Endothelial cell of umbilical vein (primary cell): Measurements from ENCODE around the gene RFNG. TPM values are rescaled to one million over a fixed set of nuclear protein-coding genes. Genes with fewer than 3 reads are reported as not detected.

ENCODE experiments used
- BruUV-seq: library from RNA; stranded (reverse); fragments of 400-500 nt; replicated peaks from 2 replicates; lab custom pipeline; 2021; lab: Mats Ljungman, UMichigan
- CTCF ChIA-PET: fragments of 300-600, 350-600 bp; sonication (Branson Sonifier 250); formaldehyde crosslinking; loops from one replicate; lab custom pipeline; 2021; ENCODE audit warnings: antibody characterized with exemption, inconsistent platforms; lab: Charles Lee
- POLR2A ChIA-PET: fragments of 300-600, 350-600 bp; sonication (Branson Sonifier 250); formaldehyde crosslinking; loops from one replicate; lab custom pipeline; 2021; ENCODE audit warnings: antibody characterized with exemption, inconsistent platforms; lab: Charles Lee
- DNase-seq: peaks from one replicate; pipeline ENCODE4 v3.0.0-alpha.2; 2011; ENCODE audit warnings: low read depth, low spot score
- FAIRE-seq: peaks from 2 replicates; lab custom pipeline; 2011; peaks lifted over from hg19 to GRCh38; lab: Jason Lieb, UNC
- H2AFZ ChIP-seq: 2 replicates; pipeline ENCODE4 v1.6.0; 2012; ENCODE audit warnings: low read depth, low read length, control low read depth, inconsistent platforms
- H3K27ac ChIP-seq: 2 replicates; pipeline ENCODE4 v1.5.1; 2011; ENCODE audit warnings: low read depth, mild to moderate bottlenecking, control low read depth, low read length, moderate library complexity; ENCODE audit not compliant: insufficient read depth
- H3K27me3 ChIP-seq, 2 experiments: 2 replicates each; pipeline versions ENCODE4 v1.6.0 to v1.6.1; 2011; ENCODE audit warnings: low read length in 2 of 2, mixed read lengths in 1 of 2; ENCODE audit not compliant: control insufficient read depth in 2 of 2, insufficient read depth in 2 of 2
- H3K36me3 ChIP-seq, 2 experiments: 2 replicates in 1 of 2; 3 replicates in 1 of 2; pipeline ENCODE4 v1.5.1; 2011; ENCODE audit warnings: low read length in 2 of 2, mild to moderate bottlenecking in 1 of 2, moderate library complexity in 1 of 2; ENCODE audit not compliant: control insufficient read depth in 2 of 2, insufficient read depth in 2 of 2; ENCODE audit errors: extremely low read depth in 1 of 2
- H3K4me1 ChIP-seq: 3 replicates; pipeline ENCODE4 v1.5.1; 2011; ENCODE audit warnings: mild to moderate bottlenecking, low read length; ENCODE audit not compliant: control insufficient read depth, insufficient read depth; ENCODE audit errors: extremely low read depth
- H3K4me2 ChIP-seq: 2 replicates; pipeline ENCODE4 v1.6.1; 2011; ENCODE audit warnings: low read length, control low read depth, mixed read lengths; ENCODE audit not compliant: insufficient read depth
- H3K4me3 ChIP-seq, 3 experiments: fragments of 200-600 bp in 1 of 3; sonication (generic), shearing (Covaris generic) in 1 of 3; replicated peaks in 1 of 3; 2 replicates each; pipeline ENCODE4 v1.5.1; 2011 to 2016; ENCODE audit warnings: control low read depth in 3 of 3, low read length in 3 of 3, mild to moderate bottlenecking in 2 of 3, inconsistent platforms in 1 of 3, low read depth in 1 of 3, moderate library complexity in 1 of 3; ENCODE audit not compliant: insufficient read depth in 1 of 3
- H3K79me2 ChIP-seq: 2 replicates; pipeline ENCODE4 v1.6.0; 2012; ENCODE audit warnings: low read length, inconsistent platforms; ENCODE audit not compliant: control insufficient read depth, insufficient read depth
- H3K9ac ChIP-seq: replicated peaks from 2 replicates; pipeline ENCODE3; 2011; ENCODE audit warnings: low read length, control low read depth; ENCODE audit not compliant: insufficient read depth; ENCODE audit errors: extremely low read depth
- H3K9me1 ChIP-seq: replicated peaks from 3 replicates; pipeline ENCODE4 v1.6.0; 2011; ENCODE audit warnings: mild to moderate bottlenecking, low read length; ENCODE audit not compliant: control insufficient read depth, insufficient read depth; ENCODE audit errors: extremely low read depth
- H3K9me3 ChIP-seq: replicated peaks from 2 replicates; pipeline ENCODE4 v1.5.1; 2012; ENCODE audit warnings: low read length, inconsistent platforms; ENCODE audit not compliant: control insufficient read depth, insufficient read depth
- H4K20me1 ChIP-seq: replicated peaks from 2 replicates; pipeline ENCODE3; 2011; ENCODE audit warnings: mild to moderate bottlenecking, low read length; ENCODE audit not compliant: control insufficient read depth, insufficient read depth; ENCODE audit errors: extremely low read depth
- CTCF ChIP-seq, 2 donors: IDR thresholded peaks; 1 replicate in 1 of 2; 2 replicates in 1 of 2; pipeline ENCODE4 v1.5.1; 2011; ENCODE audit warnings: low read length in 2 of 2, mild to moderate bottlenecking in 2 of 2, moderate library complexity in 2 of 2, control low read depth in 1 of 2, inconsistent platforms in 1 of 2, low read depth in 1 of 2; ENCODE audit not compliant: insufficient read depth in 1 of 2; ENCODE audit errors: extremely low read depth in 1 of 2
- MAX ChIP-seq: IDR thresholded peaks from 2 replicates; pipeline ENCODE4 v1.6.1; 2011; ENCODE audit not compliant: insufficient read depth, insufficient read length
- dilution Hi-C: fragments of 300-500 bp; cut with MboI; formaldehyde crosslinking; loops from one replicate; pipeline ENCODE4 v1.15.0; 2019; ENCODE audit warnings: low sequenced_read_pairs; ENCODE audit not compliant: extremely low pct_ligation_motif_present
- intact Hi-C: fragments of 100-400 bp; cut with micrococcal nuclease; formaldehyde crosslinking; loops from one replicate; pipeline ENCODE4 v1.10.0; 2022
- polyA plus RNA-seq, 4 experiments: library from polyadenylated mRNA; depleted of rRNA in 3 of 4; stranded (reverse) in 3 of 4; unstranded in 1 of 4; fragments of >200 nt; gene quantifications; 2 replicates each; pipeline versions ENCODE4 v1.2.1 to v1.2.3, GENCODE V29; 2011 to 2012; ENCODE audit warnings: missing spikeins in 1 of 4
- total RNA-seq: library from RNA; stranded (reverse); gene quantifications from 2 replicates; pipeline ENCODE4 v1.2.3, GENCODE V29; 2021

Gene RFNG
- total and polyA plus RNA-seq, 2 donors (not counting 3 experiments of a cell fraction or from before 2014, with no cell fraction given), result 33.7 to 40.0 TPM

- no peak overlapping the region for H2AFZ ChIP-seq
- no peak for FAIRE-seq
- CTCF ChIA-PET, result no interaction called here
- no peak overlapping the region for H3K9ac ChIP-seq
- H3K36me3 ChIP-seq, result no peaks in the 10 kb centered on the region
- BruUV-seq, result no TSS peak
- no peak overlapping the region for H3K27ac ChIP-seq
- no peaks in the 10 kb centered on the region for H3K9me3 ChIP-seq
- H3K9me1 ChIP-seq, result no peaks in the 10 kb centered on the region
- peaks cover 24% of the 10 kb centered on the region for H3K79me2 ChIP-seq
- H3K4me3 ChIP-seq, result no peak overlapping the region
- H3K4me2 ChIP-seq, result no peak overlapping the region
- no peaks in the 10 kb centered on the region for H4K20me1 ChIP-seq
- POLR2A ChIA-PET, result no interaction called here
- TF ChIP-seq MAX (no peak), CTCF (IDR thresholded peaks at IDR 0.05; ENCODE audit: extremely low read depth in 1 of 2, insufficient read depth in 1 of 2, low read depth in 1 of 2, low read length in 2 of 2) (no peak)
- no peaks in the 10 kb centered on the region for H3K27me3 ChIP-seq
- dilution Hi-C loops (no loop called here), intact Hi-C loops (no loop called here)
- H3K4me1 ChIP-seq, result peaks cover 20% of the 10 kb centered on the region
- no peak for DNase-seq
Observed at GRCh38 chr17:82100502-82101298, 49.1 kb upstream of the RFNG start.
